ENCODE results near the gene CLCN7. TPM values are rescaled to one million over a fixed set of nuclear protein-coding genes. Genes with fewer than 3 reads are reported as not detected.

Gene CLCN7
- total and polyA plus RNA-seq, 2 of the 13 experiments (the other 11 are each of a cell fraction or from before 2014, with no cell fraction given): 24.6 to 25.1 TPM

- no peak for TF ChIP-seq NONO (IDR thresholded peaks at IDR 0.05)
- TF ChIP-seq NONO (CRISPR knock-in tag; conservative IDR thresholded peaks at IDR 0.05): 0 out of 2 replicates have a peak, but pooled peaks have one; percentile 19
- TF ChIP-seq MYC (CRISPR knock-in tag; IDR thresholded peaks at IDR 0.05; ENCODE audit: borderline replicate concordance): peak; percentile 18; the same call in 1 of the 2 replicates
- no peak for TF ChIP-seq IRF9 (CRISPR knock-in tag; IDR thresholded peaks at IDR 0.05; ENCODE audit: borderline replicate concordance)
- no peak for TF ChIP-seq RARA (CRISPR knock-in tag; IDR thresholded peaks at IDR 0.05)
- no peak for TF ChIP-seq SP140L (CRISPR knock-in tag; IDR thresholded peaks at IDR 0.05; ENCODE audit: borderline replicate concordance)
- TF ChIP-seq ZNF674 (CRISPR knock-in tag; IDR thresholded peaks at IDR 0.05; ENCODE audit: low read depth): no peak
- no peak for TF ChIP-seq ZNF737 (CRISPR knock-in tag; IDR thresholded peaks at IDR 0.05; ENCODE audit: borderline replicate concordance)
- no peak for TF ChIP-seq TCF7 (IDR thresholded peaks at IDR 0.05; ENCODE audit: low read depth)
- no peak for TF ChIP-seq CC2D1A (CRISPR knock-in tag; IDR thresholded peaks at IDR 0.05)
- TF ChIP-seq ZBTB43 (CRISPR knock-in tag; conservative IDR thresholded peaks at IDR 0.05): no peak
- TF ChIP-seq ATM (IDR thresholded peaks at IDR 0.05; ENCODE audit: borderline replicate concordance): no peak
- TF ChIP-seq ZNF710 (CRISPR knock-in tag; IDR thresholded peaks at IDR 0.05; ENCODE audit: borderline replicate concordance): no peak
- TF ChIP-seq HOXA3 (CRISPR knock-in tag; IDR thresholded peaks at IDR 0.05): 0 out of 2 replicates have a peak, but pooled peaks have one; percentile 20
- TF ChIP-seq MAX (IDR thresholded peaks at IDR 0.05): 0 out of 2 replicates have a peak, but pooled peaks have one; percentile 3
- TF ChIP-seq MIER3 (CRISPR knock-in tag; IDR thresholded peaks at IDR 0.05; ENCODE audit: borderline replicate concordance): no peak
- peak; percentile 1; the same call in 1 of the 2 replicates for TF ChIP-seq REPIN1 (CRISPR knock-in tag; IDR thresholded peaks at IDR 0.05; ENCODE audit: borderline replicate concordance, low read depth)
- TF ChIP-seq CHD2 (IDR thresholded peaks at IDR 0.05; ENCODE audit: low read depth, low read length): no peak
- no peak for TF ChIP-seq ZNF350 (CRISPR knock-in tag; IDR thresholded peaks at IDR 0.05; ENCODE audit: borderline replicate concordance, low read depth)
- TF ChIP-seq CCDC6 (CRISPR knock-in tag; IDR thresholded peaks at IDR 0.05): no peak
- no peak for TF ChIP-seq ZNF816 (CRISPR knock-in tag; IDR thresholded peaks at IDR 0.05; ENCODE audit: borderline replicate concordance)
- no peak for TF ChIP-seq DBP (CRISPR knock-in tag; IDR thresholded peaks at IDR 0.05; ENCODE audit: not compliant biosample characterization)
- TF ChIP-seq HMG20B (CRISPR knock-in tag; conservative IDR thresholded peaks at IDR 0.05): no peak
Measured at GRCh38 chr16:1436731-1437355, 38.0 kb downstream of the CLCN7 start (continued).
